HEK293 (cell line): Measurements from ENCODE around the gene BEND4.

Source experiments
- BCL11B ChIP-seq: fragments of 450-650 bp; formaldehyde crosslinking; IDR thresholded peaks from 2 replicates; pipeline ENCODE4 v1.5.1; 2016; ENCODE audit warnings: low read depth, missing biosample characterization, missing genetic modification characterization
- BCL6B ChIP-seq: fragments of 450-650 bp; formaldehyde crosslinking; IDR thresholded peaks from 2 replicates; pipeline ENCODE4 v1.5.1; 2017; ENCODE audit warnings: missing biosample characterization, missing genetic modification characterization
- CTCF ChIP-seq: fragments of 450-650 bp; formaldehyde crosslinking; IDR thresholded peaks from 2 replicates; pipeline ENCODE4 v1.5.1; 2016; ENCODE audit warnings: missing biosample characterization, missing genetic modification characterization
- EGR2 ChIP-seq: fragments of 450-650 bp; formaldehyde crosslinking; IDR thresholded peaks from 2 replicates; pipeline ENCODE4 v1.5.1; 2016; ENCODE audit warnings: low read depth, missing biosample characterization, missing genetic modification characterization
- FEZF1 ChIP-seq: fragments of 450-650 bp; formaldehyde crosslinking; IDR thresholded peaks from 2 replicates; pipeline ENCODE4 v1.5.1; 2016; ENCODE audit warnings: missing biosample characterization, missing genetic modification characterization
- GLIS1 ChIP-seq: fragments of 450-650 bp; formaldehyde crosslinking; IDR thresholded peaks from 2 replicates; pipeline ENCODE4 v1.5.1; 2016; ENCODE audit warnings: missing biosample characterization, missing genetic modification characterization
- INSM2 ChIP-seq: fragments of 450-650 bp; formaldehyde crosslinking; IDR thresholded peaks from 2 replicates; pipeline ENCODE4 v1.5.1; 2016; ENCODE audit warnings: missing biosample characterization, missing genetic modification characterization
- KLF10 ChIP-seq: fragments of 450-650 bp; IDR thresholded peaks from 2 replicates; pipeline ENCODE4 v1.5.1; 2018; ENCODE audit warnings: missing biosample characterization, mild to moderate bottlenecking, missing genetic modification characterization
- KLF17 ChIP-seq: fragments of 450-650 bp; formaldehyde crosslinking; IDR thresholded peaks from 2 replicates; pipeline ENCODE4 v1.5.1; 2016; ENCODE audit warnings: missing biosample characterization, missing genetic modification characterization
- PRDM2 ChIP-seq: fragments of 450-650 bp; formaldehyde crosslinking; IDR thresholded peaks from 2 replicates; pipeline ENCODE4 v1.5.1; 2016; ENCODE audit warnings: missing biosample characterization, missing genetic modification characterization, borderline replicate concordance
- SCRT1 ChIP-seq: fragments of 450-650 bp; formaldehyde crosslinking; IDR thresholded peaks from 2 replicates; pipeline ENCODE4 v1.5.1; 2016; ENCODE audit warnings: missing biosample characterization, missing genetic modification characterization, borderline replicate concordance
- ZBTB48 ChIP-seq: fragments of 450-650 bp; formaldehyde crosslinking; IDR thresholded peaks from 2 replicates; pipeline ENCODE4 v1.5.1; 2016; ENCODE audit warnings: missing biosample characterization, missing genetic modification characterization
- ZBTB8A ChIP-seq: fragments of 450-650 bp; formaldehyde crosslinking; IDR thresholded peaks from 2 replicates; pipeline ENCODE4 v1.5.1; 2016; ENCODE audit warnings: missing biosample characterization, missing genetic modification characterization
- ZIC2 ChIP-seq: fragments of 450-650 bp; formaldehyde crosslinking; IDR thresholded peaks from 2 replicates; pipeline ENCODE4 v1.5.1; 2016; ENCODE audit warnings: missing biosample characterization, missing genetic modification characterization
- ZNF112 ChIP-seq: fragments of 450-650 bp; formaldehyde crosslinking; IDR thresholded peaks from 2 replicates; pipeline ENCODE4 v1.5.0; 2017; ENCODE audit warnings: missing biosample characterization, missing genetic modification characterization
- ZNF488 ChIP-seq: fragments of 450-650 bp; formaldehyde crosslinking; IDR thresholded peaks from 2 replicates; pipeline ENCODE4 v1.5.1; 2016; ENCODE audit warnings: missing biosample characterization, missing genetic modification characterization
- ZNF843 ChIP-seq: fragments of 450-650 bp; formaldehyde crosslinking; IDR thresholded peaks from 2 replicates; pipeline ENCODE4 v1.5.1; 2016; ENCODE audit warnings: missing biosample characterization, missing genetic modification characterization
- ZSCAN4 ChIP-seq: fragments of 450-650 bp; formaldehyde crosslinking; IDR thresholded peaks from 2 replicates; pipeline ENCODE4 v1.5.1; 2017; ENCODE audit warnings: missing biosample characterization, missing genetic modification characterization

The BEND4 gene

GRCh38 chr4:42148425-42148824 is 4.0 kb downstream of the BEND4 start (continued):
- TF ChIP-seq KLF17 (no peak), ZNF112 (tag by site-specific recombination) (no peak), ZNF843 (tag by site-specific recombination) (peak; percentile 92), SCRT1 (tag by site-specific recombination) (no peak), BCL6B (no peak), ZBTB48 (no peak), ZIC2 (tag by site-specific recombination) (no peak), ZBTB8A (tag by site-specific recombination) (0 out of 2 replicates have a peak, but pooled peaks have one; percentile 23), ZNF488 (no peak), PRDM2 (tag by site-specific recombination) (no peak), INSM2 (tag by site-specific recombination) (no peak), EGR2 (no peak), BCL11B (tag by site-specific recombination) (peak; percentile 55; the same call in 1 of the 2 replicates), KLF10 (0 out of 2 replicates have a peak, but pooled peaks have one; percentile 31), CTCF (tag by site-specific recombination) (no peak), FEZF1 (tag by site-specific recombination) (peak; percentile 62), ZSCAN4 (tag by site-specific recombination) (no peak), GLIS1 (no peak)
